ENCODE measurements around the gene CAPN12.
"Not testable (repeated sequence)": the region's sequence is repeated elsewhere in the genome, so short reads cannot be mapped to it uniquely, and the experiment has no call there.

- not testable (repeated sequence) for TF ChIP-seq CTCF (IDR thresholded peaks at IDR 0.05); KDM1A (IDR thresholded peaks at IDR 0.05; ENCODE audit: low read depth); PBX3 (IDR thresholded peaks at IDR 0.05); PHF8 (IDR thresholded peaks at IDR 0.05; ENCODE audit: borderline replicate concordance, low read depth); POLR2A (IDR thresholded peaks at IDR 0.05; ENCODE audit: low read length); HMGXB4 (CRISPR knock-in tag; IDR thresholded peaks at IDR 0.05; ENCODE audit: borderline replicate concordance); JUNB (IDR thresholded peaks at IDR 0.05); MYC (IDR thresholded peaks at IDR 0.05; ENCODE audit: borderline replicate concordance, low read length); MAX (IDR thresholded peaks at IDR 0.05); RAD21 (conservative IDR thresholded peaks at IDR 0.05 in 1 of 2, IDR thresholded peaks at IDR 0.05 in 1 of 2); ZFP36 (IDR thresholded peaks at IDR 0.05; ENCODE audit: borderline replicate concordance, partially characterized antibody); REST (IDR thresholded peaks at IDR 0.05); RCOR1 (IDR thresholded peaks at IDR 0.05; ENCODE audit: low read depth, low read length)
These were observed 41.8 kb upstream of the CAPN12 start for GRCh38 chr19:38786061-38786460.
